Body of pancreas (tissue), 4 donors: ENCODE measurements around the gene PABPN1L.

Experiments used
- POLR2A ChIP-seq, 3 donors: fragments of 450-650 bp; IDR thresholded peaks; one replicate each; pipeline ENCODE4 v1.6.1; 2016; ENCODE audit warnings: antibody characterized with exemption in 3 of 3, mild to moderate bottlenecking in 2 of 3
- TF ChIP-seq, protein P1 (sequence below), 7 experiments: fragments of 450-650 bp in 4 of 7; fragments of 200-600 bp in 3 of 7; sonication (generic) in 3 of 7; IDR thresholded peaks; one replicate each; pipeline ENCODE4 v1.5.1; 2016 to 2019; ENCODE audit warnings: antibody characterized with exemption in 7 of 7

DNA sequence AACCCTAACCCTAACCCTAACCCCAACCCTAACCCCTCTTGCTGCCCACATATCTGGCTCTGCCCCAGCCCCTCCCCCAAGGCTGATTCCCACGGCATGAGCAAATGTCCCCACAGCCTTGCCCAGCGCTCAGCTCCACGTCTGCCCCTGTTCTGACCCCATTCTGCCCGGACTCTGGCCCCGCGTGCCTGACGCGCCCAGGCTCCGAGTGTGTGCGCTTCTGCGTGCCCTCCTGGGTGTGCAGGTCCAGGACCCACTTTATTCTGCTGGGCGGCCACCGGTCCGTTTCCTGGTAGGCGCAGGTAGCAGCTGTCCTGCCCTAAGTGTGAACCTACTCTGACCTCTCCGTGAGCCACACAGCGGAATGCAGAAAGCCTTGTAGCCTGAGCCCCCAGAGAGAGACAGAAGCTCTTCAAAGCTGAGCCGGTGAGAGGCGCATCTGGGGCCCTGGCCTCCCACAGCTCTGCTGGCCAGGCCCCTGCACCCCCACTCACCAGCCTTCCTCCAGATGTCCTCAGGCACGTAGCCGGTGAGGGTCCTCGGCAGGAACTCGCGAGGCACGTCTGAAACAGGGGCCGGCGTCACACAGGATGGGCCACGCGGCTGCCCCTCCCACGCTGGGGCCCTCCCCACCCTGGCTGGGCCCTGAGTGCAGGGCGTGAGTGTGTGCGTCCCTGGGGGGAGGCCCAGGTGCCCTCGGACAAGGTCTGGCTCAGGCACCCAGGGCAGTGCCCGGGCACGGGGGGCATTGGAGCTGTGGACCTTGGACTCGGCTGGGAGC, 14.0 kb upstream of the PABPN1L start:
- TF ChIP-seq POLR2A (IDR thresholded peaks at IDR 0.05) = no peak
- TF ChIP-seq, protein P1, sequence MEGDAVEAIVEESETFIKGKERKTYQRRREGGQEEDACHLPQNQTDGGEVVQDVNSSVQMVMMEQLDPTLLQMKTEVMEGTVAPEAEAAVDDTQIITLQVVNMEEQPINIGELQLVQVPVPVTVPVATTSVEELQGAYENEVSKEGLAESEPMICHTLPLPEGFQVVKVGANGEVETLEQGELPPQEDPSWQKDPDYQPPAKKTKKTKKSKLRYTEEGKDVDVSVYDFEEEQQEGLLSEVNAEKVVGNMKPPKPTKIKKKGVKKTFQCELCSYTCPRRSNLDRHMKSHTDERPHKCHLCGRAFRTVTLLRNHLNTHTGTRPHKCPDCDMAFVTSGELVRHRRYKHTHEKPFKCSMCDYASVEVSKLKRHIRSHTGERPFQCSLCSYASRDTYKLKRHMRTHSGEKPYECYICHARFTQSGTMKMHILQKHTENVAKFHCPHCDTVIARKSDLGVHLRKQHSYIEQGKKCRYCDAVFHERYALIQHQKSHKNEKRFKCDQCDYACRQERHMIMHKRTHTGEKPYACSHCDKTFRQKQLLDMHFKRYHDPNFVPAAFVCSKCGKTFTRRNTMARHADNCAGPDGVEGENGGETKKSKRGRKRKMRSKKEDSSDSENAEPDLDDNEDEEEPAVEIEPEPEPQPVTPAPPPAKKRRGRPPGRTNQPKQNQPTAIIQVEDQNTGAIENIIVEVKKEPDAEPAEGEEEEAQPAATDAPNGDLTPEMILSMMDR (IDR thresholded peaks at IDR 0.05) = no peak
